ENCODE results near the gene PTCD3.

DNA sequence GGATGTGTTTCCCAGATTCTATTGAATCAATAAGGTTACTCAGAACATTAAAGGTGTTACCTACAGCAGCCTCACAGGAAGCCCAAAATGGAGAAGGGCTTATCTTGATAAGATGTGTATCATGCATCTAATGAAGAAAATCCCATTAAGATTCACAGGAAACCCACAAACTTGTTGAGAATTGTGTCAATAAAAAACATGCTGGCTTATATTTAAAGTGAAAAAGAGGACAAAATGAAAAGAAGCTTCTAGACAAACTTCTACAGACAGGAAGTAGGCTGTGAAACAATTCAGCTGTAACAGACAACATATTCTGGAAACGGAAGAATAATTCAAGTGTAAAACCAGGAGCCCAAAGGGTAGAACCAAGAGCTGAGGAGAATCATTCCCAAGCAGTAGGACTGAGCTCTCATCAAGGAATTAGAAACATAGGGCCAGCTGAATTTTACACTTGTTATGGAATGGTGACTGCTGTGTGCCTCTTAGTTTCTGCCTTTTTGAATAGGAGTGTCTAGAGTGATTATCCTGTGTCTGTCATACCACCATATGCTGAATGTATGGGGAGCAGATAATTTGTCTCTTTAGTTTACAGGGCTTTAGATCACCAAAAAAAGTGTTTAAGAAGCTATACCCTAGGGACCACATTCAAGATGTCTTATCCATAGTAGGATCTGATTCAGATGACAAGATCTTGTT is 79.6 kb downstream of the PTCD3 start:
- TF ChIP-seq, protein P1, sequence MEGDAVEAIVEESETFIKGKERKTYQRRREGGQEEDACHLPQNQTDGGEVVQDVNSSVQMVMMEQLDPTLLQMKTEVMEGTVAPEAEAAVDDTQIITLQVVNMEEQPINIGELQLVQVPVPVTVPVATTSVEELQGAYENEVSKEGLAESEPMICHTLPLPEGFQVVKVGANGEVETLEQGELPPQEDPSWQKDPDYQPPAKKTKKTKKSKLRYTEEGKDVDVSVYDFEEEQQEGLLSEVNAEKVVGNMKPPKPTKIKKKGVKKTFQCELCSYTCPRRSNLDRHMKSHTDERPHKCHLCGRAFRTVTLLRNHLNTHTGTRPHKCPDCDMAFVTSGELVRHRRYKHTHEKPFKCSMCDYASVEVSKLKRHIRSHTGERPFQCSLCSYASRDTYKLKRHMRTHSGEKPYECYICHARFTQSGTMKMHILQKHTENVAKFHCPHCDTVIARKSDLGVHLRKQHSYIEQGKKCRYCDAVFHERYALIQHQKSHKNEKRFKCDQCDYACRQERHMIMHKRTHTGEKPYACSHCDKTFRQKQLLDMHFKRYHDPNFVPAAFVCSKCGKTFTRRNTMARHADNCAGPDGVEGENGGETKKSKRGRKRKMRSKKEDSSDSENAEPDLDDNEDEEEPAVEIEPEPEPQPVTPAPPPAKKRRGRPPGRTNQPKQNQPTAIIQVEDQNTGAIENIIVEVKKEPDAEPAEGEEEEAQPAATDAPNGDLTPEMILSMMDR (IDR thresholded peaks at IDR 0.05; ENCODE audit: insufficient read depth, low read length, poor library complexity, severe bottlenecking), result no peak
- no peak for TF ChIP-seq EZH2phosphoT487 (conservative IDR thresholded peaks at IDR 0.05; ENCODE audit: low read length)

All from SU-DHL-6 (cell line).